WI38 (cell line): ENCODE data around the gene NEK10.

Experiments used
- H3K4me3 ChIP-seq: 2 replicates; pipeline ENCODE4 v1.5.1; 2011; ENCODE audit warnings: low read depth, mild to moderate bottlenecking, control low read depth, low read length
- CTCF ChIP-seq: IDR thresholded peaks from 2 replicates; pipeline ENCODE4 v1.5.1; 2012; ENCODE audit warnings: low read depth, mild to moderate bottlenecking, control low read depth, low read length

NEK10 gene

GRCh38 chr3:27271890-27272289, 97.3 kb downstream of the NEK10 start:
- H3K4me3 ChIP-seq, result no peak overlapping the region
- TF ChIP-seq CTCF, result no peak

GRCh38 chr3:27254896-27255295, 114.3 kb downstream of the NEK10 start:
- H3K4me3 ChIP-seq, result no peak overlapping the region
- no peak for TF ChIP-seq CTCF

- H3K4me3 ChIP-seq, result no peak overlapping the region
- TF ChIP-seq CTCF, result peak; percentile 32; the same call in 1 of the 2 replicates
Observed at GRCh38 chr3:27253831-27254230, 115.4 kb downstream of the NEK10 start.

GRCh38 chr3:27253391-27253790, 115.8 kb downstream of the NEK10 start:
- no peak overlapping the region for H3K4me3 ChIP-seq
- TF ChIP-seq CTCF, result no peak

- no peak for TF ChIP-seq CTCF
- no peak overlapping the region for H3K4me3 ChIP-seq
Observed at GRCh38 chr3:27252646-27253045, 116.5 kb downstream of the NEK10 start.

- TF ChIP-seq CTCF, result no peak
Observed at GRCh38 chr3:27244374-27244773, 124.8 kb downstream of the NEK10 start.

GRCh38 chr3:27239951-27240350, 129.2 kb downstream of the NEK10 start:
- no peak overlapping the region for H3K4me3 ChIP-seq
- no peak for TF ChIP-seq CTCF

More at GRCh38 chr3:27244374-27244773, 124.8 kb downstream of the NEK10 start:
- no peak overlapping the region for H3K4me3 ChIP-seq
